Body of pancreas (tissue), 4 donors: ENCODE results near the gene CRYBA4.

Experiments
- POLR2A ChIP-seq, 3 donors: fragments of 450-650 bp; IDR thresholded peaks; one replicate each; pipeline ENCODE4 v1.6.1; 2016; ENCODE audit warnings: antibody characterized with exemption in 3 of 3, mild to moderate bottlenecking in 2 of 3
- TF ChIP-seq, protein P1 (sequence below), 7 experiments: fragments of 450-650 bp in 4 of 7; fragments of 200-600 bp in 3 of 7; sonication (generic) in 3 of 7; IDR thresholded peaks; one replicate each; pipeline ENCODE4 v1.5.1; 2016 to 2019; ENCODE audit warnings: antibody characterized with exemption in 7 of 7

DNA sequence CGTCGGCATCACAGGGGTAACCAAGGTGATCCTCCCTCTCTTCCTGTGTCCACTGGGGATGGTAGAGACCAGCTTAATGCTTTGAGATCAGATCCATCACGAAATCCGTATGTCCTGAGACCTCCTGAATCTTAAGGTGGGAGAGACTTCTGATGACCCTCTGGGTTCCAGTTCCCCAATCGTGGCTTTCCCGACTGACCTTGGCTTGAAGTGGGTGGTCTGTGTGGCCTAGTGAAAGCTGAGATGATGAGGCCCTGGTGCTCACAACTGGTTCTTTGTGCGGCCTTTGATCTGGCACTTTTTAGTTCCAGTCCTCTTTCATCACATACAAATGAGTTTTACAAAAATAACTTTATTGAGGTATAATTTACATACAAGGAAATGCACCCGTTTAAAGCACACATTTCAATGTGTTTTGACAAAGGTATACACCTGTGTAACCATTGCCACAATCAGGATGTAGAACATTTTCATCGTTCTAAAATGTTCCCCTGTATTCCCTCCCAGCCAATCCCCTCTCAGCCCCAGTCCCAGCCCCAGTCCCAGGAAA lies 41.7 kb downstream of the CRYBA4 start:
- TF ChIP-seq, protein P1, sequence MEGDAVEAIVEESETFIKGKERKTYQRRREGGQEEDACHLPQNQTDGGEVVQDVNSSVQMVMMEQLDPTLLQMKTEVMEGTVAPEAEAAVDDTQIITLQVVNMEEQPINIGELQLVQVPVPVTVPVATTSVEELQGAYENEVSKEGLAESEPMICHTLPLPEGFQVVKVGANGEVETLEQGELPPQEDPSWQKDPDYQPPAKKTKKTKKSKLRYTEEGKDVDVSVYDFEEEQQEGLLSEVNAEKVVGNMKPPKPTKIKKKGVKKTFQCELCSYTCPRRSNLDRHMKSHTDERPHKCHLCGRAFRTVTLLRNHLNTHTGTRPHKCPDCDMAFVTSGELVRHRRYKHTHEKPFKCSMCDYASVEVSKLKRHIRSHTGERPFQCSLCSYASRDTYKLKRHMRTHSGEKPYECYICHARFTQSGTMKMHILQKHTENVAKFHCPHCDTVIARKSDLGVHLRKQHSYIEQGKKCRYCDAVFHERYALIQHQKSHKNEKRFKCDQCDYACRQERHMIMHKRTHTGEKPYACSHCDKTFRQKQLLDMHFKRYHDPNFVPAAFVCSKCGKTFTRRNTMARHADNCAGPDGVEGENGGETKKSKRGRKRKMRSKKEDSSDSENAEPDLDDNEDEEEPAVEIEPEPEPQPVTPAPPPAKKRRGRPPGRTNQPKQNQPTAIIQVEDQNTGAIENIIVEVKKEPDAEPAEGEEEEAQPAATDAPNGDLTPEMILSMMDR (IDR thresholded peaks at IDR 0.05) = no peak
- TF ChIP-seq POLR2A (IDR thresholded peaks at IDR 0.05) = no peak
